T-helper 22 cell (primary cell): ENCODE measurements around the gene SEC22A.

Experiments used
- DNase-seq: peaks from one replicate; pipeline ENCODE4 v3.0.0-alpha.2; 2020; ENCODE audit warnings: low read depth

The SEC22A gene

GRCh38 chr3:123287962-123288302 is 86.2 kb downstream of the SEC22A start:
- DNase-seq, result no peak

- no peak for DNase-seq
Observed at GRCh38 chr3:123289391-123290106, 87.8 kb downstream of the SEC22A start.

GRCh38 chr3:123290107-123290930 is 88.6 kb downstream of the SEC22A start:
- no peak for DNase-seq

- no peak for DNase-seq
Observed at GRCh38 chr3:123290962-123291361, 89.2 kb downstream of the SEC22A start.

GRCh38 chr3:123291404-123291803 is 89.7 kb downstream of the SEC22A start:
- DNase-seq, result no peak

- no peak for DNase-seq
Observed at GRCh38 chr3:123292321-123293310, 90.9 kb downstream of the SEC22A start.

- no peak for DNase-seq
Observed at GRCh38 chr3:123294296-123294938, 92.7 kb downstream of the SEC22A start.

- DNase-seq, result no peak
Observed at GRCh38 chr3:123295171-123295900, 93.6 kb downstream of the SEC22A start.

- DNase-seq, result no peak
Observed at GRCh38 chr3:123295901-123296250, 94.1 kb downstream of the SEC22A start.

GRCh38 chr3:123296261-123296660 is 94.5 kb downstream of the SEC22A start:
- no peak for DNase-seq

GRCh38 chr3:123296836-123297626 is 95.3 kb downstream of the SEC22A start:
- DNase-seq, result no peak

GRCh38 chr3:123297627-123297899 is 95.8 kb downstream of the SEC22A start:
- no peak for DNase-seq

- no peak for DNase-seq
Observed at GRCh38 chr3:123298903-123299302, 97.2 kb downstream of the SEC22A start.

- DNase-seq, result no peak
Observed at GRCh38 chr3:123299581-123299980, 97.8 kb downstream of the SEC22A start.

- DNase-seq, result no peak
Observed at GRCh38 chr3:123300056-123300455, 98.3 kb downstream of the SEC22A start.

- DNase-seq, result no peak
Observed at GRCh38 chr3:123300583-123300982, 98.8 kb downstream of the SEC22A start.

GRCh38 chr3:123301331-123302184 is 99.8 kb downstream of the SEC22A start:
- DNase-seq, result no peak

GRCh38 chr3:123302961-123303360 is 101.2 kb downstream of the SEC22A start:
- no peak for DNase-seq

GRCh38 chr3:123303976-123304560 is 102.3 kb downstream of the SEC22A start:
- DNase-seq, result no peak
